Pancreas (tissue), 10 donors: ENCODE data around the gene SARS2. TPM values are rescaled to one million over a fixed set of nuclear protein-coding genes. Genes with fewer than 3 reads are reported as not detected.

Experiments used
- ATAC-seq, 4 donors: fragments of 200-7000 bp; cut with Tn5 transposase; one replicate each; pipeline versions ENCODE4 v1.8.0 to v1.9.1; 2020; ENCODE audit warnings: mild to moderate bottlenecking in 4 of 4, moderate library complexity in 4 of 4
- DNase-seq, 6 donors: peaks; one replicate each; pipeline ENCODE4 v3.0.0-alpha.2; 2020
- FAIRE-seq: peaks from 2 replicates; lab custom pipeline; 2012; peaks lifted over from hg19 to GRCh38; lab: Jason Lieb, UNC
- H3K27ac ChIP-seq, 4 donors: fragments of 200-600 bp; sonication (generic); 1 replicate in 3 of 4; 2 replicates in 1 of 4; pipeline versions ENCODE4 v1.5.0 to v1.8.0; 2020
- H3K27me3 ChIP-seq, 4 donors: fragments of 200-600 bp; one replicate each; pipeline ENCODE4 v1.8.0; 2021
- H3K36me3 ChIP-seq, 3 donors: fragments of 200-600 bp; sonication (generic) in 1 of 3; one replicate each; pipeline versions ENCODE4 v1.5.0 to v1.8.0; 2020 to 2021
- H3K4me1 ChIP-seq, 3 donors: fragments of 200-600 bp; one replicate each; pipeline ENCODE4 v1.8.0; 2021
- H3K4me3 ChIP-seq, 4 donors: fragments of 200-600 bp; sonication (generic) in 2 of 4; one replicate each; pipeline versions ENCODE4 v1.5.0 to v1.8.0; 2020 to 2021
- H3K9me3 ChIP-seq, 4 donors: fragments of 200-600 bp; one replicate each; pipeline ENCODE4 v1.8.0; 2021
- CTCF ChIP-seq, 4 donors: fragments of 200-600 bp; sonication (generic) in 3 of 4; IDR thresholded peaks; one replicate each; pipeline versions ENCODE4 v1.5.0 to v1.8.0; 2021; ENCODE audit warnings: antibody characterized with exemption in 4 of 4
- WGBS, 2 donors: extraction: QIAGEN DNeasy Blood & Tissue Kit; methylation state at CpG; one replicate each; pipeline ENCODE4 v1.1.7; 2013; 5-methylcytosine and 5-hydroxymethylcytosine counted together
- intact Hi-C, 3 donors: fragments of 100-400 bp; cut with DNase I; formaldehyde crosslinking; loops; one replicate each; pipeline versions ENCODE4 v1.11.1 to v1.14.2; 2022
- polyA plus RNA-seq, 2 donors: library from polyadenylated mRNA; stranded (reverse); fragments of 200-250 nt; gene quantifications; one replicate each; pipeline ENCODE4 v1.2.3, GENCODE V29; 2013
- total RNA-seq, 6 donors: library from RNA; stranded (reverse); fragmentation: NEBNext Ultra II Directional in 4 of 6; extraction: Animal tissue kit (Norgen Biotek cat#: 25700) in 4 of 6; gene quantifications; one replicate each; pipeline versions ENCODE4 v1.2.1 to v1.2.4, GENCODE V29; 2021 to 2023
- donor health status: healthy with polysubstance abuse.
- donor health status: DM: no; HTN: no; CAD: no; lungs with moderate emphysema.
- donor health status: DM: no; HTN: no; CAD: no.
- donor health status: control.
- donor health status: control.
- donor health status: Bipolar disorder and iron deficiency.
- donor health status: DM: yes; HTN: yes; CAD: no.
- donor health status: DM: no; HTN: no; CAD: no.
- donor health status: DM: no; HTN: no; CAD: no.
- donor health status: DM: yes; HTN: yes; CAD: no.

SARS2 gene
- total and polyA plus RNA-seq, 8 donors = 8.8 to 80.6 (median 15.4) TPM

GRCh38 chr19:38975861-38976271 is 45.3 kb upstream of the SARS2 start:
- Histone ChIP-seq H3K36me3 (no peaks in the 10 kb centered on the region), H3K4me1 (peaks cover 4 to 21% (median 12%) of the 10 kb centered on the region in 3 donors), H3K27ac (peak overlapping the region; percentile 64 to 90 (median 76)), H3K9me3 (no peaks in the 10 kb centered on the region), H3K4me3 (peak overlapping the region; percentile 55 to 80 (median 62)), H3K27me3 (no peaks in the 10 kb centered on the region)
- ATAC-seq (peak; percentile 36 to 52 (median 47)), FAIRE-seq (no peak), DNase-seq (peak in 4 of 6 donors; percentile 28 to 60 (median 33))
- no peak for TF ChIP-seq CTCF (IDR thresholded peaks at IDR 0.05)
- intact Hi-C loops = no loop called here
- 1 to 6% methylated on average over 9 to 22 of the region's 22 CpGs for WGBS, 2 donors

- TF ChIP-seq CTCF (IDR thresholded peaks at IDR 0.05) = no peak
- no peaks in the 10 kb centered on the region for H3K27me3 ChIP-seq
- DNase-seq (peak; percentile 43 to 81 (median 56)), FAIRE-seq (no peak), ATAC-seq (peak; percentile 71 to 83 (median 80))
- no peaks in the 10 kb centered on the region for H3K9me3 ChIP-seq
- H3K4me3 ChIP-seq = peak within 1 kb of the TSS; percentile 55 to 80 (median 62)
- peaks cover 4 to 21% (median 12%) of the 10 kb centered on the region in 3 donors for H3K4me1 ChIP-seq
- peak within 1 kb of the TSS; percentile 64 to 90 (median 76) for H3K27ac ChIP-seq
- no peaks in the 10 kb centered on the region for H3K36me3 ChIP-seq
- intact Hi-C loops = no loop called here
- 0 to 1% methylated on average over 43 to 63 of the region's 63 CpGs for WGBS, 2 donors
Observed at GRCh38 chr19:38975214-38975860, 44.8 kb upstream of the SARS2 start, which contains the start of gene FBXO17. Gene FBXO17, minus strand, starts transcription at chr19:38975742. Its CDS starts 25,423 bp downstream, at chr19:38950319.

DNA sequence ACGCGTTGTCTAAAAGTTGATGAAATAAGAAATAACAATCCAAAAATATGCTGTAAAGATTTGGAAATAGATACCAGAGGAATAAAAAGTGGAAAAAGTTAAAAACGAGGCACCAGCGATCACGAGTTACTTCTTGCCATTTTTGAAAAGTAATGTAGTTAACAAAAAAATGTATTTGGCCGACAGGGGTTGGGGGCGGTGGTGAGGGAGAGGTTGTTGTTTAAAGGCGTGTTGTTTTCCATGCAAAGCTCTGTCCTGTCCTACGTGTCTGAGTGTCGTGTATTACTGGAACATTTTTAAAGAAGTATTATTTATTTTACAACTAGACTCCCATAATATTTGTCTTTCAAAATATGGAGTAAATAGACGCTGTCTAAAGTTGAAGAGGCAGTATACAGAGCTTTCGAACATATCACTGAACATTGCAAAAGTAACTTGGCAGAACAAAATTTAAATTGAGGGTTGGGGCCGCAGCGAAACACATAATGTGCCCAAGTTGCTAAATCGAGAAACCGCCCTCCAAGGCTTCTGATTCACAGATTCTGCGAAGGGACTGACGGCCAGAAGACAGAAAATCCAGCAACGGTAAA is 44.2 kb upstream of the SARS2 start:
- peaks cover 4 to 21% (median 12%) of the 10 kb centered on the region in 3 donors for H3K4me1 ChIP-seq
- FAIRE-seq = no peak
- no peak for ATAC-seq
- H3K27me3 ChIP-seq = no peaks in the 10 kb centered on the region
- H3K36me3 ChIP-seq = no peaks in the 10 kb centered on the region
- TF ChIP-seq CTCF (IDR thresholded peaks at IDR 0.05) = no peak
- no peak for DNase-seq
- intact Hi-C loops = no loop called here
- H3K9me3 ChIP-seq = no peaks in the 10 kb centered on the region
- 20 to 21% methylated on average over 19 of the region's 19 CpGs for WGBS, 2 donors
- H3K27ac ChIP-seq = peak overlapping the region in 3 of 4 donors; percentile 64 to 90 (median 83)
- peak overlapping the region; percentile 55 to 80 (median 62) for H3K4me3 ChIP-seq

DNA sequence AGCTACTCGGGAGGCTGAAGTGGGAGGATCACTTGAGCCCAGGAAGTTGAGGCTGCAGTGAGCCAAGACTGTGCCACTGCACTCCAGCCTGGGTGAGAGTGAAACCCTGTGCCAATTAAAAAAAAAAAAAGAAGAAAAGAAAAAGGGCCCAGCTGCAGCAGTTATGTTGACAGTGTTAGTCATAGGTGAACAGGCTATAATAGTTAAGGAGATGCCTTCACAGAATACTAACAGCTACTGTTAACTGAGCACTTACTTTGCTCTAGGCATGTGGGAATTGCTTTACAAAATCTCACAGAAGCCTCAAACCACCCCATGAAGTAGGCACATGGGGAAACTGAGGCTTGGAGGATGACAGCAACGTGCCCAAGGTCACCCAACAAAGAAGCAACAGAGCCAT is 41.1 kb upstream of the SARS2 start:
- Histone ChIP-seq H3K27me3 (no peaks in the 10 kb centered on the region), H3K4me1 (peaks cover 2 to 7% (median 4%) of the 10 kb centered on the region in 3 donors), H3K9me3 (no peaks in the 10 kb centered on the region), H3K36me3 (no peaks in the 10 kb centered on the region), H3K27ac (no peak overlapping the region), H3K4me3 (no peak overlapping the region)
- DNase-seq (no peak), FAIRE-seq (no peak), ATAC-seq (no peak)
- WGBS, 2 donors = 86 to 87% methylated on average over 2 of the region's 2 CpGs
- no peak for TF ChIP-seq CTCF (IDR thresholded peaks at IDR 0.05)
- intact Hi-C loops = no loop called here
